ENCODE measurements around the gene ZSCAN10. TPM values are rescaled to one million over a fixed set of nuclear protein-coding genes. Genes with fewer than 3 reads are reported as not detected.
A peak's percentile ranks its signal among the peaks of the same experiment; 100 is the strongest.
"Not testable (repeated sequence)": the region's sequence is repeated elsewhere in the genome, so short reads cannot be mapped to it uniquely, and the experiment has no call there.

ZSCAN10 gene
- total RNA-seq, 2 donors from 2014 or later = not detected

- Histone ChIP-seq H3K27me3 (no peaks in the 10 kb centered on the region), H3K4me3 (peak overlapping the region; percentile 68 to 95), H3K36me3 (no peaks in the 10 kb centered on the region), H3K9me3 (no peaks in the 10 kb centered on the region), H3K27ac (peak overlapping the region; percentile 77 to 83), H3K4me1 (peaks cover 0 to 21% of the 10 kb centered on the region in 2 donors)
- TF ChIP-seq CTCF (IDR thresholded peaks at IDR 0.05) = peak; percentile 97 to 98
- peak; percentile 89 for DNase-seq (ENCODE audit: low spot score)
Observed at GRCh38 chr16:3059041-3059722, 39.9 kb downstream of the ZSCAN10 start.

DNA sequence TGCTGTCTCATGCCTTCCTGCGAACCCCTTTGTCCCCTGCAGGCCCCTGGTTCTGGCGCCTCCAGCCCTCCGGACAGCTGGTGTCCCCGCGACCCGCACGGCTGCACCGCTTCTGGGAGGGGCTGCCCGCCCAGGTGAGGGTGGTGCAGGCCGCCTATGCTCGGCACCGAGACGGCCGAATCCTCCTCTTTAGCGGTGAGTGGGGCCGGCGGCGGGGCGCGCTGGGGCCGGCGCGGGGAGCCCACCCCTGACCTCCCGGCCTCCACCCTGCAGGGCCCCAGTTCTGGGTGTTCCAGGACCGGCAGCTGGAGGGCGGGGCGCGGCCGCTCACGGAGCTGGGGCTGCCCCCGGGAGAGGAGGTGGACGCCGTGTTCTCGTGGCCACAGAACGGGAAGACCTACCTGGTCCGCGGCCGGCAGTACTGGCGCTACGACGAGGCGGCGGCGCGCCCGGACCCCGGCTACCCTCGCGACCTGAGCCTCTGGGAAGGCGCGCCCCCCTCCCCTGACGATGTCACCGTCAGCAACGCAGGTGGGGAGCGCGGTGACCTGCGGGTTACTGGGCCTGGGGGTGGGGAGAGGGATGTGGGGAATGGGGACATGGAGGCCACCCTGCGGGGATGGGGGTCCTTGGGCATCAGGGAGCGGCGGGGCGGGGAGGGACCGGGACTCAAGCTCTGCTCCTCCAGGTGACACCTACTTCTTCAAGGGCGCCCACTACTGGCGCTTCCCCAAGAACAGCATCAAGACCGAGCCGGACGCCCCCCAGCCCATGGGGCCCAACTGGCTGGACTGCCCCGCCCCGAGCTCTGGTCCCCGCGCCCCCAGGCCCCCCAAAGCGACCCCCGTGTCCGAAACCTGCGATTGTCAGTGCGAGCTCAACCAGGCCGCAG is 40.7 kb downstream of the ZSCAN10 start:
- H3K36me3 ChIP-seq = no peaks in the 10 kb centered on the region
- no peak for DNase-seq (ENCODE audit: low spot score)
- H3K4me1 ChIP-seq = peaks cover 0 to 21% of the 10 kb centered on the region in 2 donors
- no peaks in the 10 kb centered on the region for H3K27me3 ChIP-seq
- H3K4me3 ChIP-seq = peak overlapping the region; percentile 68 to 95
- H3K27ac ChIP-seq = peak overlapping the region in 1 of 2 donors; percentile 83
- no peak for TF ChIP-seq CTCF (IDR thresholded peaks at IDR 0.05)
- H3K9me3 ChIP-seq = no peaks in the 10 kb centered on the region

DNA sequence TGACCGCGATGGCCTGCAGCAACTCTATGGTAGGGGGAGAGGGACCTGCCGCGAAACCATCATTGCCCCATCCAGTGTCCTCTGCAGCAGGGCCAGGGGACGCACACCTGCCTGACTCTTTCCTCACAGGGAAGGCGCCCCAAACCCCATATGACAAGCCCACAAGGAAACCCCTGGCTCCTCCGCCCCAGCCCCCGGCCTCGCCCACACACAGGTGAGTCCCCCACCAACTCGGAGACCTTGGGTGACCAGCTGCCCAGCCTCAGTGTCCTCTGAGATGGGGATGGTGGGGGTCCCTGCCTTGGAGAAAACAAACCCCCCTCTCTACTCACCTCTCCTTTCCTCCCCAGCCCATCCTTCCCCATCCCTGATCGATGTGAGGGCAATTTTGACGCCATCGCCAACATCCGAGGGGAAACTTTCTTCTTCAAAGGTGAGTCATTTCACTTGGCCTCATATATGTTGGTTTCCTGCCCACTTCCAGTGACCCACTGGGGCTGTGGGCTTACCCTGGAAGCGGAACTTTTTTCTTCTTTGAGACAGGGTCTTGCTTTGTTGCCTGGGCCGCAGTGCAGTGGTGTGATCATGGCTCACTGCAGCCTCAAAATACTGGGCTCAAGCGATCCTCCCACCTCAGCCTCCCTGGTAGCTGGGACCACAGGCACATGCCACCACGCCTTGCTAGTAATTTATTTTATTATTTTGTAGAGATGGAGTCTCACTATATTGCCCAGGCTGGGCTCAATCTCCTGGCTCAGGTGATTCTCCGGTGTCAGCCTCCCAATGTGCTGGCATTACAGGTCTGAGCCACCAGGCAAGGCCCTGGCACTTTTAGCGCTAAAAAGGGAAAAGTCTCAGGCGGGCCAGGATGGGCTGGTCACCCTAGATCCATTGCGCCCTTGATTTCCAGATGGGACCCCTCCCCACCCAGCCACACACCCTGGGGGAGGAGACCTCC is 41.6 kb downstream of the ZSCAN10 start:
- H3K4me1 ChIP-seq = peaks cover 0 to 21% of the 10 kb centered on the region in 2 donors
- no peaks in the 10 kb centered on the region for H3K27me3 ChIP-seq
- H3K36me3 ChIP-seq = no peaks in the 10 kb centered on the region
- H3K4me3 ChIP-seq = peak overlapping the region in 1 of 2 donors; percentile 95
- TF ChIP-seq CTCF (IDR thresholded peaks at IDR 0.05) = no peak
- H3K9me3 ChIP-seq = no peaks in the 10 kb centered on the region
- DNase-seq (ENCODE audit: low spot score) = no peak
- no peak overlapping the region for H3K27ac ChIP-seq

DNA sequence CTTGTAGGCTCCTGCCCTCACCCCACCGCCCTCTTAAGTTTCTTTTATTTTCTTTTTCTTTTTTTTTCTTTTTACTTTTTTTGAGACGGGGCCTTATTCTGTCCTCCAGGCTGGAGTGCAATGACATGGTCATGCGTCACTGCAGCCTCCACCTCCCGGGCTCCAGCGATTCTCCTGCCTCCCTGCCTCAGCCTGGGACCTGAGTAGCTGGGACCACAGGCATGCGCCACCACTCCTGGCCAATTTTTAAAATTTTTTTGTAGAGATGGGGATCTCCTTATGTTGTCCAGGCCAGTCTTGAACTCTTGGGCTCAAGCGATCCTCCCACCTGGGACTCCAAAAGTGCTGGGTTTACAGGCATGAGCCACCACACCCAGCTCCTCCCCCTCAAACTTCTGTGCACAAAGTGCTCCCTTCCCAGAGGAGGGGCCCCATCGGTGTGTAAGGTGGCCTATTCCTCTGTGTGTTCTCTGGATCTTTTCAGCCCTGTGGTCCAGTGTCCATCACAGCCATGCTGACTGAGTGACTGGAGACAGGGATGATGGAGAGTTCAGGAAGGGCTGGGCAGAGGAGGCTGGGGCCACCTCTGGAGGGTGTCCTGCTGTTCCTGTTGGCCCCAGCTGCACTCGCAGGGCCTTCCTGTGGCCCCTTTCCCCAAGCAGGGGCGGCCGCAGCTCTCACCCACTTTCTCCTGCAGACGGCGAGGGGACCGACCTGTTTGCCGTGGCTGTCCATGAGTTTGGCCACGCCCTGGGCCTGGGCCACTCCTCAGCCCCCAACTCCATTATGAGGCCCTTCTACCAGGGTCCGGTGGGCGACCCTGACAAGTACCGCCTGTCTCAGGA is 42.5 kb downstream of the ZSCAN10 start:
- Histone ChIP-seq H3K4me1 (peaks cover 0 to 21% of the 10 kb centered on the region in 2 donors), H3K27me3 (no peaks in the 10 kb centered on the region), H3K9me3 (no peaks in the 10 kb centered on the region), H3K27ac (no peak overlapping the region), H3K4me3 (no peak overlapping the region), H3K36me3 (no peaks in the 10 kb centered on the region)
- DNase-seq (ENCODE audit: low spot score) = no peak
- no peak for TF ChIP-seq CTCF (IDR thresholded peaks at IDR 0.05)

DNA sequence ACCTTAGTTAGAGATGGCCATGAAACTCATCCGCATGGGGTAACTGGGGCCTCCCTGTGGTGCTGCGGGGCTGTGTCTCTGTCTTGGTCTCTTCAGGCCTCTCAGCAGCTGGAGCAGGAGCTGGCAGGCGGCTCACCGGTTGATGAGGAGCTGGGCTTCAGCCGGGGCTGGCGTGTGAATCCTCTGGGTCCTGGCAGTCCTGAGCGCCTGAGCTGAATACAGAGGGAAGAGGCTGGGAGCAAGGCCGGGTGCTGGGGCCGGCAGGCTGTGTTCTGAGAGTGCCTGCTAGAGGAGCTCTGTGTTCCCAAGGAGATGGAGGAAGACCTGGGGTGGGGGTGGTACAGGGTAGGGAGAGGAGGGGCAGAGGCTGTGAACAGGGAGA is 43.4 kb downstream of the ZSCAN10 start:
- not testable (repeated sequence) for H3K4me3 ChIP-seq; H3K27ac ChIP-seq; H3K27me3 ChIP-seq; H3K9me3 ChIP-seq; DNase-seq (ENCODE audit: low spot score); H3K36me3 ChIP-seq
- peaks cover 0 to 21% of the 10 kb centered on the region in 2 donors for H3K4me1 ChIP-seq

Measured in right atrium auricular region (tissue), 2 donors.